Heart right ventricle (tissue), 16 donors: ENCODE results near the gene COL23A1. TPM values are rescaled to one million over a fixed set of nuclear protein-coding genes. Genes with fewer than 3 reads are reported as not detected.
A peak's percentile ranks its signal among the peaks of the same experiment; 100 is the strongest.

Experiments used
- ATAC-seq, 8 donors: fragments of 200-7000 bp; cut with Tn5 transposase; one replicate each; pipeline ENCODE4 v1.9.1; 2020; ENCODE audit warnings: mild to moderate bottlenecking in 8 of 8, moderate library complexity in 8 of 8, moderate number of reproducible peaks in 1 of 8
- DNase-seq, 2 donors: peaks; one replicate each; pipeline ENCODE4 v3.0.0-alpha.2; 2020
- H3K27ac ChIP-seq, 10 donors: fragments of 200-600 bp; sonication (generic) in 2 of 10; one replicate each; pipeline versions ENCODE4 v1.5.0 to v1.8.0; 2020 to 2022; ENCODE audit warnings: mild to moderate bottlenecking in 3 of 10
- H3K27me3 ChIP-seq, 7 donors: fragments of 200-600 bp; one replicate each; pipeline ENCODE4 v1.8.0; 2021 to 2022; ENCODE audit warnings: mild to moderate bottlenecking in 2 of 7
- H3K36me3 ChIP-seq, 9 donors: fragments of 200-600 bp; sonication (generic) in 1 of 9; one replicate each; pipeline versions ENCODE4 v1.5.0 to v1.8.0; 2020 to 2022; ENCODE audit warnings: mild to moderate bottlenecking in 2 of 9
- H3K4me1 ChIP-seq, 9 donors: fragments of 200-600 bp; sonication (generic) in 1 of 9; one replicate each; pipeline versions ENCODE4 v1.5.0 to v1.8.0; 2020 to 2022; ENCODE audit warnings: mild to moderate bottlenecking in 4 of 9
- H3K4me3 ChIP-seq, 10 donors: fragments of 200-600 bp; sonication (generic) in 2 of 10; one replicate each; pipeline versions ENCODE4 v1.5.0 to v1.8.0; 2020 to 2022; ENCODE audit warnings: mild to moderate bottlenecking in 7 of 10, moderate library complexity in 2 of 10
- H3K9me3 ChIP-seq, 11 donors: fragments of 200-600 bp in 10 of 11; sonication (generic) in 2 of 11; one replicate each; pipeline versions ENCODE4 v1.5.0 to v1.8.0; 2013 to 2022; ENCODE audit warnings: mild to moderate bottlenecking in 2 of 11, control low read depth in 1 of 11, moderate library complexity in 1 of 11
- CTCF ChIP-seq, 9 donors: fragments of 200-600 bp; sonication (generic) in 2 of 9; IDR thresholded peaks; one replicate each; pipeline versions ENCODE4 v1.5.0 to v1.8.0; 2021 to 2022; ENCODE audit warnings: antibody characterized with exemption in 9 of 9, mild to moderate bottlenecking in 5 of 9, moderate library complexity in 1 of 9
- WGBS, 2 donors: extraction: QIAGEN DNeasy Blood & Tissue Kit; methylation state at CpG; one replicate each; pipeline ENCODE4 v1.1.7; 2013; ENCODE audit warnings: inconsistent platforms in 1 of 2; 5-methylcytosine and 5-hydroxymethylcytosine counted together
- intact Hi-C, 10 donors: fragments of 100-400 bp; cut with DNase I; formaldehyde crosslinking; loops; one replicate each; pipeline versions ENCODE4 v1.11.1 to v1.14.2; 2022
- polyA plus RNA-seq, 2 donors: library from polyadenylated mRNA; stranded (reverse); fragments of 200-250 nt; gene quantifications; one replicate each; pipeline ENCODE4 v1.2.3, GENCODE V29; 2013
- total RNA-seq, 10 donors: library from RNA; stranded (reverse); fragmentation: NEBNext Ultra II Directional in 3 of 10; extraction: Animal tissue kit (Norgen Biotek cat#: 25700) in 3 of 10; gene quantifications; one replicate each; pipeline versions ENCODE4 v1.2.1 to v1.2.4, GENCODE V29; 2021 to 2023
- donor health status: Arrhythmogenic right ventricular cardiomyopathy.
- donor health status: ischemic (EF 13 %, LVEDD 7.1; RV severe dilation, severe dysfunction).
- donor health status: healthy with polysubstance abuse.
- donor health status: DM: no; HTN: yes; CAD: no.
- donor health status: DM: no; HTN: no; CAD: no.
- donor health status: ischemic (EF 25% LVEDD 6.9; RV normal size, moderate dysfunction).
- donor health status: ischemic (EF 25% LVEDD 5.7; RV mildly dilated, moderate dysfunction).
- donor health status: healthy.
- donor health status: DM: yes; HTN: yes; CAD: no.
- donor health status: Ischemic cardiomyopathy.
- donor health status: ischemic (EF 35%, LVEDD 5.7; RV mildly dilated, moderate dysfunction).
- donor health status: nonischemic (EF 11% LVEDD 7.7; RV severe dilation, severe dysfunction).
- donor health status: DM: yes; HTN: yes; CAD: no.
- donor health status: PGD.
- donor health status: ischemic (EF 29% LVEDD 5.4; RV normal size, mild dysfunction).
- donor health status: nonischemic (EF 23%, LVEDD 6.1; RV moderate dilation, normal function).

COL23A1 gene
- total and polyA plus RNA-seq, 12 donors, result 8.9 to 29.0 (median 16.2) TPM

- H3K27me3 ChIP-seq, result no peaks in the 10 kb centered on the region
- TF ChIP-seq CTCF (IDR thresholded peaks at IDR 0.05), result no peak
- peak overlapping the region; percentile 53 to 94 (median 80) for H3K27ac ChIP-seq
- ATAC-seq (peak; percentile 7 to 60 (median 34)), DNase-seq (peak in 1 of 2 donors; percentile 67)
- H3K9me3 ChIP-seq, result no peaks in the 10 kb centered on the region
- 22 to 35% methylated on average over 7 of the region's 7 CpGs for WGBS, 2 donors
- no peaks in the 10 kb centered on the region for H3K36me3 ChIP-seq
- H3K4me1 ChIP-seq, result peaks cover 5 to 49% (median 34%) of the 10 kb centered on the region in 9 donors
- intact Hi-C loops, result loop anchor here in 1 of 10 donors (5.0 kb wide), 1 partner anchor 210 kb away; no protein-coding TSS in a partner anchor
- H3K4me3 ChIP-seq, result no peak overlapping the region
Observed at GRCh38 chr5:178542455-178542854, 47.7 kb downstream of the COL23A1 start.

- Histone ChIP-seq H3K27ac (no peak overlapping the region), H3K27me3 (no peaks in the 10 kb centered on the region), H3K4me3 (no peak overlapping the region), H3K9me3 (no peaks in the 10 kb centered on the region), H3K36me3 (no peaks in the 10 kb centered on the region), H3K4me1 (peaks cover 0 to 44% (median 23%) of the 10 kb centered on the region in 9 donors)
- intact Hi-C loops, result loop anchor here in 1 of 10 donors (5.0 kb wide), 1 partner anchor 208 kb away; no protein-coding TSS in a partner anchor
- WGBS, 2 donors, result 93 to 96% methylated on average over 6 of the region's 6 CpGs
- ATAC-seq (no peak), DNase-seq (no peak)
- no peak for TF ChIP-seq CTCF (IDR thresholded peaks at IDR 0.05)
Observed at GRCh38 chr5:178540526-178540925, 49.7 kb downstream of the COL23A1 start.

- ATAC-seq (no peak), DNase-seq (no peak)
- no peak overlapping the region for H3K27ac ChIP-seq
- peaks cover 0 to 37% (median 21%) of the 10 kb centered on the region in 9 donors for H3K4me1 ChIP-seq
- no peaks in the 10 kb centered on the region for H3K27me3 ChIP-seq
- H3K36me3 ChIP-seq, result no peaks in the 10 kb centered on the region
- H3K9me3 ChIP-seq, result no peaks in the 10 kb centered on the region
- H3K4me3 ChIP-seq, result no peak overlapping the region
- intact Hi-C loops, result loop anchor here in 2 of 10 donors (5.0 to 10.0 kb wide), 2 partner anchors 46 to 74 kb away; no protein-coding TSS in a partner anchor
- WGBS, 2 donors, result 81 to 87% methylated on average over 7 of the region's 7 CpGs
- no peak for TF ChIP-seq CTCF (IDR thresholded peaks at IDR 0.05)
Observed at GRCh38 chr5:178538741-178539229, 51.4 kb downstream of the COL23A1 start.

GRCh38 chr5:178537467-178538371 is 52.5 kb downstream of the COL23A1 start:
- Histone ChIP-seq H3K36me3 (no peaks in the 10 kb centered on the region), H3K4me1 (peaks cover 0 to 43% (median 19%) of the 10 kb centered on the region in 9 donors), H3K9me3 (no peaks in the 10 kb centered on the region), H3K4me3 (no peak overlapping the region), H3K27ac (no peak overlapping the region), H3K27me3 (no peaks in the 10 kb centered on the region)
- WGBS, 2 donors, result 82 to 85% methylated on average over 31 of the region's 31 CpGs
- ATAC-seq, result no peak
- intact Hi-C loops, result loop anchor here in 2 of 10 donors (5.0 to 10.0 kb wide), 2 partner anchors 45 to 73 kb away; no protein-coding TSS in a partner anchor
- no peak for DNase-seq
- TF ChIP-seq CTCF (IDR thresholded peaks at IDR 0.05), result no peak
